MM.1S (cell line): ENCODE data around the gene KRTAP1-4.

Experiments used
- DNase-seq: peaks from one replicate; pipeline ENCODE4 v3.0.0-alpha.2; 2015
- H2AFZ ChIP-seq: fragments of 300-600 bp; sonication (generic); 2 replicates; pipeline ENCODE4 v1.6.0; 2016; ENCODE audit warnings: antibody characterized with exemption, low read length
- H3F3A ChIP-seq: fragments of 300-600 bp; sonication (generic); 2 replicates; pipeline ENCODE4 v1.6.1; 2016; ENCODE audit warnings: mild to moderate bottlenecking, antibody characterized with exemption, low read length, moderate library complexity, mixed read lengths; ENCODE audit not compliant: insufficient read depth
- H3K27ac ChIP-seq: fragments of 300-600 bp; sonication (generic); 2 replicates; pipeline ENCODE4 v1.5.1; 2016; ENCODE audit warnings: mild to moderate bottlenecking, low read length
- H3K27me3 ChIP-seq: fragments of 300-600 bp; sonication (generic); replicated peaks from 2 replicates; pipeline ENCODE4 v1.6.0; 2016; ENCODE audit warnings: low read length; ENCODE audit not compliant: insufficient read depth
- H3K36me3 ChIP-seq: fragments of 300-600 bp; sonication (generic); replicated peaks from 2 replicates; pipeline ENCODE4 v1.6.1; 2016; ENCODE audit warnings: mild to moderate bottlenecking, low read length, mixed read lengths; ENCODE audit not compliant: insufficient read depth
- H3K4me1 ChIP-seq: fragments of 300-600 bp; sonication (generic); 2 replicates; pipeline ENCODE4 v1.6.1; 2016; ENCODE audit warnings: low read length, mixed read lengths
- H3K4me2 ChIP-seq: fragments of 300-600 bp; sonication (generic); 2 replicates; pipeline ENCODE4 v1.6.0; 2016; ENCODE audit warnings: low read depth, low read length
- H3K4me3 ChIP-seq: fragments of 300-600 bp; sonication (generic); 2 replicates; pipeline ENCODE4 v1.5.1; 2016; ENCODE audit warnings: low read length, mixed read lengths
- H3K79me2 ChIP-seq: fragments of 300-600 bp; sonication (generic); 2 replicates; pipeline ENCODE4 v1.6.1; 2016; ENCODE audit warnings: mixed run types, low read length, mixed read lengths
- H3K9ac ChIP-seq: fragments of 300-600 bp; sonication (generic); 2 replicates; pipeline ENCODE4 v1.6.1; 2016; ENCODE audit warnings: low read length, mixed read lengths
- H3K9me2 ChIP-seq: fragments of 300-600 bp; sonication (generic); replicated peaks from 2 replicates; pipeline ENCODE4 v1.6.1; 2016; ENCODE audit warnings: mild to moderate bottlenecking, low read length, mixed read lengths; ENCODE audit not compliant: insufficient read depth
- H3K9me3 ChIP-seq: fragments of 300-600 bp; sonication (generic); replicated peaks from 2 replicates; pipeline ENCODE4 v1.6.1; 2016; ENCODE audit warnings: mild to moderate bottlenecking, low read length, mixed read lengths; ENCODE audit not compliant: insufficient read depth
- H4K20me1 ChIP-seq: fragments of 300-600 bp; sonication (generic); 2 replicates; pipeline ENCODE4 v1.6.1; 2016; ENCODE audit warnings: mild to moderate bottlenecking, low read length, moderate library complexity, mixed read lengths; ENCODE audit not compliant: insufficient read depth
- EZH2 ChIP-seq: fragments of 300-600 bp; sonication (generic); optimal IDR thresholded peaks from 2 replicates; pipeline ENCODE3; 2017; ENCODE audit warnings: low read depth, mild to moderate bottlenecking, antibody characterized with exemption, low read length, mixed read lengths
- EZH2phosphoT487 ChIP-seq: fragments of 300-600 bp; sonication (generic); IDR thresholded peaks from 2 replicates; pipeline ENCODE4 v1.6.1; 2018; ENCODE audit warnings: antibody characterized with exemption, low read length
- TF ChIP-seq, protein P1 (sequence below): fragments of 300-600 bp; sonication (generic); IDR thresholded peaks from 2 replicates; pipeline ENCODE4 v1.5.1; 2016; ENCODE audit warnings: antibody characterized with exemption, low read length, mixed read lengths

KRTAP1-4 gene

DNA sequence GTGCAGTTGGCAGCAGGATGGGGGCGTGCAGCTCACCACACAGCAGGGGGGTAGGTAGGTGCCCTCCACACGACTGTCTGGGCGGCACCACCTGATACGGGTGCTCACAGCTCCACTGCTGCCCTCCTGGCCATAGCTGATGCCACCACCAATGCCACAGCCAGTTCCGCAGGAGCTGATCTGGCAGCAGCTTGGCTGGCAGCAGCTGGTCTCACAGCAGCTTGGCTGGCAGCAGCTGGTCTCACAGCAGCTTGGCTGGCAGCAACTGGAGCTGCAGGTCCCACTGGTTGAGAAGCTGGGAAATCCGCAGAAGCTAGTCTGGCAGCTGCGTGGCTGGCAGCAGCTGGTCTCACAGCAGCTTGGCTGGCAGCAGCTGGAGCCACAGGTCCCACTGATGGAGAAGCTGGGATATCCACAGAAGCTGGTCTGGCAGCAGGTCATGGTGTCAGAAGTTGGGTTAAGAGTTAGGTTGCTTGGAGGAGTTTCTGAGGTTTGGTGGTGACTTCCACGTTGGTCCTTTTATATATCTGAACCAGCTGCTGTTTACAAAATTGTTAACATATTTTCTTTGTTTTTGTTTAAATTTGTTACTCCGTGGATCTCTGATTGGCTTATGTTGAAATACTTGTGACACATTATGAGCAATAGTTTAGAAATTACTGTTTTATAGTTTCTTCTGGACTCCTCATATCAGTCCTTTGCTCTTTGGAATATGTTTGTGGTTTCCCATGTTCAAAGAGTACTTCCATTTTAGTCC is 3.1 kb downstream of the KRTAP1-4 start, which contains the start of gene KRTAP1-5:
KRTAP1-5 (minus strand) TSS at position 494 of the 757 bp plus-strand sequence; CDS start at position 441, 53 bp downstream.
- Histone ChIP-seq H3K36me3 (no peaks in the 10 kb centered on the region), H3F3A (no peaks in the 10 kb centered on the region), H3K27me3 (no peaks in the 10 kb centered on the region), H3K4me2 (no peak within 1 kb of the TSS), H4K20me1 (no peaks in the 10 kb centered on the region), H3K9me3 (no peaks in the 10 kb centered on the region), H3K27ac (no peak within 1 kb of the TSS), H3K9ac (no peak within 1 kb of the TSS), H3K4me1 (no peaks in the 10 kb centered on the region), H3K79me2 (no peaks in the 10 kb centered on the region), H2AFZ (no peak within 1 kb of the TSS), H3K9me2 (no peaks in the 10 kb centered on the region), H3K4me3 (no peak within 1 kb of the TSS)
- TF ChIP-seq EZH2, result no peak
- TF ChIP-seq, protein P1, sequence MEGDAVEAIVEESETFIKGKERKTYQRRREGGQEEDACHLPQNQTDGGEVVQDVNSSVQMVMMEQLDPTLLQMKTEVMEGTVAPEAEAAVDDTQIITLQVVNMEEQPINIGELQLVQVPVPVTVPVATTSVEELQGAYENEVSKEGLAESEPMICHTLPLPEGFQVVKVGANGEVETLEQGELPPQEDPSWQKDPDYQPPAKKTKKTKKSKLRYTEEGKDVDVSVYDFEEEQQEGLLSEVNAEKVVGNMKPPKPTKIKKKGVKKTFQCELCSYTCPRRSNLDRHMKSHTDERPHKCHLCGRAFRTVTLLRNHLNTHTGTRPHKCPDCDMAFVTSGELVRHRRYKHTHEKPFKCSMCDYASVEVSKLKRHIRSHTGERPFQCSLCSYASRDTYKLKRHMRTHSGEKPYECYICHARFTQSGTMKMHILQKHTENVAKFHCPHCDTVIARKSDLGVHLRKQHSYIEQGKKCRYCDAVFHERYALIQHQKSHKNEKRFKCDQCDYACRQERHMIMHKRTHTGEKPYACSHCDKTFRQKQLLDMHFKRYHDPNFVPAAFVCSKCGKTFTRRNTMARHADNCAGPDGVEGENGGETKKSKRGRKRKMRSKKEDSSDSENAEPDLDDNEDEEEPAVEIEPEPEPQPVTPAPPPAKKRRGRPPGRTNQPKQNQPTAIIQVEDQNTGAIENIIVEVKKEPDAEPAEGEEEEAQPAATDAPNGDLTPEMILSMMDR, result no peak
- TF ChIP-seq EZH2phosphoT487, result no peak
- no peak for DNase-seq

DNA sequence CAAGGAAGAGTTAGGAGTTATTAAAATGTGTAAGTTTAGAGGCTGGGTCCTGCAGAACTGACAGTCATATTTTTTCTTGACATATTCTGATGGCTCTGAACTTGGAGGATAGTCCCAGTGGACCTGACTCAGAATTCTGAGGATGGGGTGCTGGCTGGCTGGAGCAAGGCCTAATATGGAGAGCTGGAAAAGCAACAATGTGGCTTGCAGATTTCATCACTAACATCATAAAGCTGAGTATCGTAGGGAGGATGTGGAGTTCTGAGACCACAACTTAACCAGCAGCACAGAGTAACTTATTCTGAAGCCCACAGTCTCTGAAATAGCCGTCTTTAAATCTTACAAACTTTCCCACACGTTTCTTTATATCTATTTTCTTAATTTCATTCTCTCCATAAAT is 5.3 kb downstream of the KRTAP1-4 start:
- Histone ChIP-seq H3F3A (no peaks in the 10 kb centered on the region), H3K4me1 (no peaks in the 10 kb centered on the region), H2AFZ (no peak overlapping the region), H3K4me2 (no peak overlapping the region), H3K79me2 (no peaks in the 10 kb centered on the region), H3K9me3 (no peaks in the 10 kb centered on the region), H3K27ac (no peak overlapping the region), H3K4me3 (no peak overlapping the region), H3K9me2 (no peaks in the 10 kb centered on the region), H4K20me1 (no peaks in the 10 kb centered on the region), H3K36me3 (no peaks in the 10 kb centered on the region), H3K9ac (no peak overlapping the region), H3K27me3 (no peaks in the 10 kb centered on the region)
- TF ChIP-seq EZH2 (no peak), EZH2phosphoT487 (no peak)
- TF ChIP-seq, protein P1, result no peak
- DNase-seq, result no peak

DNA sequence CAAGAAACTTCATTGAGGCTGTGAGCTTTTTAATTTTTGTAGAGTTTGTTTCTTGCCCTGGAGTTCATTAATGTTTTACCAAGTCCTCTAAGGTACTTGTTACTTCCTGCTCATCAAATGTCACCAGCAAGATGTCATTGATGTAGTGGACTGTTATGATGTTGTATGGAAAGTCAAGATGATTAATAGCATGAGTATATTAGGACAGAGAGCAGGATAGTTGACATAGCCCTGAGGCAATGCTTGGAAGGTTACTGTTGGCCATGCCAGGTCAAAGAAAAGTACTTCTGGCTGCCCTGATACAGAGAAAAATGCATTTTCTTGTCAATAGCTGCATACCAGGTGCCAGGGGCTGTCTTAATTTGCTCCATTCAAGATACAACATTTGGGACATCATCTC is 9.7 kb downstream of the KRTAP1-4 start:
- Histone ChIP-seq H3K9ac (no peak overlapping the region), H2AFZ (no peak overlapping the region), H3K27ac (no peak overlapping the region), H3K9me2 (no peaks in the 10 kb centered on the region), H3K4me2 (no peak overlapping the region), H3K4me3 (no peak overlapping the region), H3F3A (no peaks in the 10 kb centered on the region), H3K79me2 (no peaks in the 10 kb centered on the region), H3K9me3 (no peaks in the 10 kb centered on the region), H4K20me1 (no peaks in the 10 kb centered on the region), H3K4me1 (no peaks in the 10 kb centered on the region), H3K36me3 (no peaks in the 10 kb centered on the region), H3K27me3 (no peaks in the 10 kb centered on the region)
- DNase-seq, result no peak
- no peak for TF ChIP-seq EZH2
- no peak for TF ChIP-seq EZH2phosphoT487
- TF ChIP-seq, protein P1, result no peak
